ENCODE results near the gene ACRBP. TPM values are rescaled to one million over a fixed set of nuclear protein-coding genes. Genes with fewer than 3 reads are reported as not detected.
A peak's percentile ranks its signal among the peaks of the same experiment; 100 is the strongest.

Gene ACRBP
- total RNA-seq, 5 donors from 2014 or later (not counting 1 experiment from before 2014, with no cell fraction given): 2.4 to 11.1 (median 6.5) TPM

- Mint-ChIP-seq H3K4me3 (no peak overlapping the region), H3K9me3 (no peaks in the 10 kb centered on the region), H3K36me3 (peaks cover 7% of the 10 kb centered on the region), H3K27ac (peak overlapping the region; percentile 63 to 82), H3K27me3 (no peaks in the 10 kb centered on the region), H3K4me1 (peaks cover 40 to 64% (median 55%) of the 10 kb centered on the region in 3 donors)
- no peaks in the 10 kb centered on the region for H3K27me3 ChIP-seq (replicated peaks in 1 of 2; ENCODE audit: control insufficient read depth in 2 of 2, extremely low read depth in 1 of 2, insufficient read depth in 2 of 2, low read length in 1 of 2)
- ChIA-PET CTCF (interaction anchor here (0.6 to 0.7 kb wide), 3 partner anchors 51 to 220 kb away, joined by 3 to 8 read pairs (median 5); no protein-coding TSS in a partner anchor), POLR2A (interaction anchor here (0.7 kb wide), 3 partner anchors 16 to 492 kb away, joined by 3 to 10 read pairs (median 8); no protein-coding TSS in a partner anchor)
- 100% methylated on average over 1 of the region's 3 CpGs for WGBS (ENCODE audit: insufficient coverage)
- H3K36me3 ChIP-seq (ENCODE audit: control insufficient read depth in 2 of 2, extremely low read depth in 1 of 2, insufficient read depth in 1 of 2, low read length in 1 of 2): peaks cover 7 to 14% of the 10 kb centered on the region in 2 donors
- DNase-seq (no peak), ATAC-seq (replicated peaks in 1 of 4) (no peak)
- H3K4me1 ChIP-seq (ENCODE audit: control insufficient read depth in 1 of 2, extremely low read depth in 1 of 2, insufficient read depth in 2 of 2, low read length in 2 of 2): peaks cover 20 to 50% of the 10 kb centered on the region in 2 experiments
- no peaks in the 10 kb centered on the region for H3K9me3 ChIP-seq
- H3K27ac ChIP-seq (ENCODE audit: low read length): no peak overlapping the region
- no peak overlapping the region for H3K4me3 ChIP-seq (ENCODE audit: control insufficient read depth in 1 of 2, extremely low read depth in 1 of 2, low read length in 1 of 2)
Observed at GRCh38 chr12:6615802-6616201, 31.4 kb downstream of the ACRBP start.

- peak overlapping the region; percentile 66 for H3K27ac ChIP-seq (ENCODE audit: low read length)
- Mint-ChIP-seq H3K36me3 (peaks cover 5% of the 10 kb centered on the region), H3K9me3 (no peaks in the 10 kb centered on the region), H3K4me1 (peaks cover 40 to 64% (median 58%) of the 10 kb centered on the region in 3 donors), H3K4me3 (peak overlapping the region in 1 of 3 donors; percentile 72), H3K27ac (peak overlapping the region; percentile 82 to 90), H3K27me3 (no peaks in the 10 kb centered on the region)
- H3K4me3 ChIP-seq (ENCODE audit: control insufficient read depth in 1 of 2, extremely low read depth in 1 of 2, low read length in 1 of 2): no peak overlapping the region
- POLR2A ChIA-PET: interaction anchor here in 1 of 2 donors (0.7 kb wide), 4 partner anchors 15 to 229 kb away, joined by 3 to 6 read pairs (median 4); no protein-coding TSS in a partner anchor
- ATAC-seq (replicated peaks in 1 of 4) (no peak), DNase-seq (no peak)
- H3K36me3 ChIP-seq (ENCODE audit: control insufficient read depth in 2 of 2, extremely low read depth in 1 of 2, insufficient read depth in 1 of 2, low read length in 1 of 2): peaks cover 4 to 10% of the 10 kb centered on the region in 2 donors
- H3K9me3 ChIP-seq: no peaks in the 10 kb centered on the region
- H3K4me1 ChIP-seq (ENCODE audit: control insufficient read depth in 1 of 2, extremely low read depth in 1 of 2, insufficient read depth in 2 of 2, low read length in 2 of 2): peaks cover 20 to 39% of the 10 kb centered on the region in 2 experiments
- no peaks in the 10 kb centered on the region for H3K27me3 ChIP-seq (replicated peaks in 1 of 2; ENCODE audit: control insufficient read depth in 2 of 2, extremely low read depth in 1 of 2, insufficient read depth in 2 of 2, low read length in 1 of 2)
- CTCF ChIA-PET: interaction anchor here (0.6 to 1.0 kb wide), 4 partner anchors 16 to 346 kb away, joined by 3 to 14 read pairs (median 6); partner anchors contain the start of gene LPAR5 (in 1 of the 2)
- 100% methylated on average over 1 of the region's 7 CpGs for WGBS (ENCODE audit: insufficient coverage)
Observed at GRCh38 chr12:6614513-6615172, 32.6 kb downstream of the ACRBP start.

GRCh38 chr12:6613776-6614512 is 33.3 kb downstream of the ACRBP start:
- H3K36me3 Mint-ChIP-seq: peaks cover 1% of the 10 kb centered on the region
- H3K27me3 Mint-ChIP-seq: no peaks in the 10 kb centered on the region
- H3K27me3 ChIP-seq (replicated peaks in 1 of 2; ENCODE audit: control insufficient read depth in 2 of 2, extremely low read depth in 1 of 2, insufficient read depth in 2 of 2, low read length in 1 of 2): no peaks in the 10 kb centered on the region
- peak overlapping the region; percentile 82 to 90 for H3K27ac Mint-ChIP-seq
- peak overlapping the region in 1 of 3 donors; percentile 72 for H3K4me3 Mint-ChIP-seq
- no peaks in the 10 kb centered on the region for H3K9me3 ChIP-seq
- peaks cover 20 to 39% of the 10 kb centered on the region in 2 experiments for H3K4me1 ChIP-seq (ENCODE audit: control insufficient read depth in 1 of 2, extremely low read depth in 1 of 2, insufficient read depth in 2 of 2, low read length in 2 of 2)
- peaks cover 38 to 59% (median 59%) of the 10 kb centered on the region in 3 donors for H3K4me1 Mint-ChIP-seq
- H3K4me3 ChIP-seq (ENCODE audit: control insufficient read depth in 1 of 2, extremely low read depth in 1 of 2, low read length in 1 of 2): no peak overlapping the region
- peak; percentile 21 to 41 (median 33) for ATAC-seq (replicated peaks in 1 of 4)
- peaks cover 0 to 4% of the 10 kb centered on the region in 2 donors for H3K36me3 ChIP-seq (ENCODE audit: control insufficient read depth in 2 of 2, extremely low read depth in 1 of 2, insufficient read depth in 1 of 2, low read length in 1 of 2)
- peak in 27 of 35 experiments; percentile 22 to 77 (median 48) for DNase-seq
- peak overlapping the region; percentile 66 for H3K27ac ChIP-seq (ENCODE audit: low read length)
- 30% methylated on average over 11 of the region's 21 CpGs for WGBS (ENCODE audit: insufficient coverage)
- CTCF ChIA-PET: interaction anchor here (0.7 to 1.0 kb wide), 2 partner anchors 22 to 43 kb away, joined by 3 read pairs; partner anchors contain the start of gene LPAR5 (in 1 of the 2)
- POLR2A ChIA-PET: interaction anchor here in 1 of 2 donors (0.6 to 1.1 kb wide), 2 partner anchors 47 to 355 kb away, joined by 3 to 4 read pairs; no protein-coding TSS in a partner anchor
- no peaks in the 10 kb centered on the region for H3K9me3 Mint-ChIP-seq

- Mint-ChIP-seq H3K9me3 (no peaks in the 10 kb centered on the region), H3K4me1 (peaks cover 38 to 57% (median 52%) of the 10 kb centered on the region in 3 donors), H3K4me3 (peak overlapping the region in 1 of 3 donors; percentile 72), H3K36me3 (no peaks in the 10 kb centered on the region), H3K27me3 (no peaks in the 10 kb centered on the region), H3K27ac (peak overlapping the region; percentile 94 to 96)
- Histone ChIP-seq H3K27ac (ENCODE audit: low read length) (peak overlapping the region; percentile 65), H3K4me1 (ENCODE audit: control insufficient read depth in 1 of 2, extremely low read depth in 1 of 2, insufficient read depth in 2 of 2, low read length in 2 of 2) (peaks cover 20 to 44% of the 10 kb centered on the region in 2 experiments), H3K4me3 (ENCODE audit: control insufficient read depth in 1 of 2, extremely low read depth in 1 of 2, low read length in 1 of 2) (no peak overlapping the region), H3K27me3 (replicated peaks in 1 of 2; ENCODE audit: control insufficient read depth in 2 of 2, extremely low read depth in 1 of 2, insufficient read depth in 2 of 2, low read length in 1 of 2) (no peaks in the 10 kb centered on the region), H3K36me3 (ENCODE audit: control insufficient read depth in 2 of 2, extremely low read depth in 1 of 2, insufficient read depth in 1 of 2, low read length in 1 of 2) (no peaks in the 10 kb centered on the region), H3K9me3 (no peaks in the 10 kb centered on the region)
- ChIA-PET POLR2A (interaction anchor here (0.5 to 1.1 kb wide), 5 partner anchors 13 to 533 kb away, joined by 3 to 11 read pairs (median 5); no protein-coding TSS in a partner anchor), CTCF (interaction anchor here in 1 of 2 donors (0.6 to 0.7 kb wide), 2 partner anchors 30 to 44 kb away, joined by 3 to 5 read pairs; no protein-coding TSS in a partner anchor)
- WGBS (ENCODE audit: insufficient coverage): 0% methylated on average over 3 of the region's 17 CpGs
- DNase-seq (peak in 4 of 35 experiments; percentile 19 to 55 (median 48)), ATAC-seq (replicated peaks in 1 of 4) (peak; percentile 1 to 23 (median 7))
Observed at GRCh38 chr12:6613015-6613775, 34.0 kb downstream of the ACRBP start.

- POLR2A ChIA-PET: interaction anchor here (0.6 to 0.7 kb wide), 3 partner anchors 12 to 532 kb away, joined by 6 to 11 read pairs (median 6); no protein-coding TSS in a partner anchor
- H3K4me3 ChIP-seq (ENCODE audit: control insufficient read depth in 1 of 2, extremely low read depth in 1 of 2, low read length in 1 of 2): peak overlapping the region in 1 of 2 donors; percentile 54
Observed at GRCh38 chr12:6612652-6613014, 34.6 kb downstream of the ACRBP start.

More at GRCh38 chr12:6612652-6613014, 34.6 kb downstream of the ACRBP start:
- H3K9me3 ChIP-seq: no peaks in the 10 kb centered on the region
- no peaks in the 10 kb centered on the region for H3K9me3 Mint-ChIP-seq
- H3K36me3 Mint-ChIP-seq: no peaks in the 10 kb centered on the region
- peak overlapping the region; percentile 44 to 72 (median 62) for H3K4me3 Mint-ChIP-seq
- DNase-seq (no peak), ATAC-seq (replicated peaks in 1 of 4) (peak in 1 of 4 experiments; percentile 2)
- H3K27me3 ChIP-seq (replicated peaks in 1 of 2; ENCODE audit: control insufficient read depth in 2 of 2, extremely low read depth in 1 of 2, insufficient read depth in 2 of 2, low read length in 1 of 2): no peaks in the 10 kb centered on the region
- peak overlapping the region; percentile 69 for H3K27ac ChIP-seq (ENCODE audit: low read length)
- H3K27ac Mint-ChIP-seq: peak overlapping the region; percentile 94 to 96
- 37% methylated on average over 7 of the region's 7 CpGs for WGBS (ENCODE audit: insufficient coverage)
- H3K4me1 ChIP-seq (ENCODE audit: control insufficient read depth in 1 of 2, extremely low read depth in 1 of 2, insufficient read depth in 2 of 2, low read length in 2 of 2): peaks cover 20 to 46% of the 10 kb centered on the region in 2 experiments
- peaks cover 35 to 53% (median 47%) of the 10 kb centered on the region in 3 donors for H3K4me1 Mint-ChIP-seq
- H3K27me3 Mint-ChIP-seq: no peaks in the 10 kb centered on the region
- CTCF ChIA-PET: interaction anchor here in 1 of 2 donors (0.6 kb wide), 1 partner anchor 29 kb away, joined by 5 read pairs; no protein-coding TSS in a partner anchor
- H3K36me3 ChIP-seq (ENCODE audit: control insufficient read depth in 2 of 2, extremely low read depth in 1 of 2, insufficient read depth in 1 of 2, low read length in 1 of 2): no peaks in the 10 kb centered on the region
